A673 (cell line): ENCODE data around the gene CASQ1. TPM values are rescaled to one million over a fixed set of nuclear protein-coding genes. Genes with fewer than 3 reads are reported as not detected.

Experiments
- BruUV-seq: library from RNA; stranded (reverse); fragments of 400-500 nt; replicated peaks from 2 replicates; lab custom pipeline; 2021; lab: Mats Ljungman, UMichigan
- CTCF ChIA-PET: fragments of 300-600 bp; sonication (Branson Sonifier 250); formaldehyde crosslinking; loops from one replicate; lab custom pipeline; 2022; ENCODE audit warnings: antibody characterized with exemption; lab: Charles Lee
- POLR2A ChIA-PET: fragments of 300-600 bp; sonication (Branson Sonifier 250); formaldehyde crosslinking; loops from one replicate; lab custom pipeline; 2022; ENCODE audit warnings: antibody characterized with exemption; ENCODE audit not compliant: low non-redundant PET; lab: Charles Lee
- DNase-seq: peaks from one replicate; pipeline ENCODE4 v3.0.0-alpha.2; 2015; ENCODE audit warnings: low spot score
- H3K27ac ChIP-seq: fragments of 200-600 bp; sonication (generic); 2 replicates; pipeline ENCODE4 v1.5.1; 2016; ENCODE audit warnings: mixed run types, low read depth, mild to moderate bottlenecking, mixed read lengths, antibody characterized with exemption, low read length; ENCODE audit not compliant: poor library complexity, severe bottlenecking
- H3K27me3 ChIP-seq: fragments of 200-600 bp; sonication (generic); replicated peaks from 2 replicates; pipeline ENCODE4 v1.6.1; 2017; ENCODE audit warnings: mixed run types, low read depth, mild to moderate bottlenecking, mixed read lengths, antibody characterized with exemption, low read length; ENCODE audit not compliant: insufficient read depth, poor library complexity
- H3K36me3 ChIP-seq: fragments of 200-600 bp; sonication (generic); 2 replicates; pipeline ENCODE4 v1.6.1; 2016; ENCODE audit warnings: mixed run types, mild to moderate bottlenecking, mixed read lengths, antibody characterized with exemption, low read length; ENCODE audit not compliant: insufficient read depth, poor library complexity, severe bottlenecking
- H3K4me1 ChIP-seq: fragments of 200-600 bp; sonication (generic); 2 replicates; pipeline ENCODE4 v1.6.1; 2017; ENCODE audit warnings: mixed run types, mild to moderate bottlenecking, mixed read lengths, antibody characterized with exemption, low read length; ENCODE audit not compliant: insufficient read depth, poor library complexity, severe bottlenecking
- H3K4me3 ChIP-seq: fragments of 200-600 bp; sonication (generic); 2 replicates; pipeline ENCODE4 v1.5.1; 2016; ENCODE audit warnings: low read depth, mixed run types, mild to moderate bottlenecking, mixed read lengths, low read length; ENCODE audit not compliant: poor library complexity, severe bottlenecking
- H3K9me3 ChIP-seq: fragments of 200-600 bp; sonication (generic); 2 replicates; pipeline ENCODE4 v1.6.1; 2016; ENCODE audit warnings: mixed run types, low read depth, mild to moderate bottlenecking, mixed read lengths, antibody characterized with exemption, low read length; ENCODE audit not compliant: poor library complexity, severe bottlenecking
- EZH2 ChIP-seq: fragments of 200-600 bp; sonication (generic); IDR thresholded peaks from 2 replicates; pipeline ENCODE4 v1.6.1; 2017; ENCODE audit warnings: borderline replicate concordance, low read depth, mild to moderate bottlenecking, mixed read lengths, antibody characterized with exemption, low read length; ENCODE audit not compliant: poor library complexity, severe bottlenecking
- intact Hi-C: fragments of 100-400 bp; cut with micrococcal nuclease; formaldehyde crosslinking; loops from one replicate; pipeline ENCODE4 v1.10.0; 2022; ENCODE audit not compliant: unreplicated experiment
- total RNA-seq: library from RNA; stranded (reverse); gene quantifications from 2 replicates; pipeline ENCODE4 v1.2.3, GENCODE V29; 2021
- TF ChIP-seq, protein P1 (sequence below): fragments of 300-800, 200-600 bp; sonication (generic); conservative IDR thresholded peaks from 2 replicates; pipeline ENCODE4 v1.5.1; 2017; ENCODE audit warnings: low read depth, mild to moderate bottlenecking, antibody characterized with exemption, low read length, moderate library complexity, mixed read lengths

The CASQ1 gene
- total RNA-seq, 1 experiment from 2014 or later = not detected

DNA sequence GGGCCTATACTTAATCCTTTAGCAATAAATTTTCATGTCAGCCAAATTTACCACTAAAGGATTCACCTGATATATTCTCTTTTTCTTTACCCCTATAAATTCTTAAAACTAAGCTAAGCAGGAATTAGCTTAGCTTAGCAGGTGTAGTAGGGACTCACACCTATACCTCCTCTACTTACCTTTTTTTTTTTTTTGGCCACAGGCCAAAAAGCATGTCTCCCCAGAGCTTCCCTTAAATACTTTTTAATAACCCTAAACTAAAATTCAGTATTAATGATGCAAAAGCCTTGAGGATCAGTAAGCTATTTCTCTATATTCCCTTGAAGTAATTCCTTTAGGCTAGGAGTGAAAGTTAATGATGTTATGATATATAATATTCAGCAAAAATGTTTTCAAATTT, 38.1 kb downstream of the CASQ1 start:
- DNase-seq = no peak
- POLR2A ChIA-PET = no interaction called here
- TF ChIP-seq, protein P1, sequence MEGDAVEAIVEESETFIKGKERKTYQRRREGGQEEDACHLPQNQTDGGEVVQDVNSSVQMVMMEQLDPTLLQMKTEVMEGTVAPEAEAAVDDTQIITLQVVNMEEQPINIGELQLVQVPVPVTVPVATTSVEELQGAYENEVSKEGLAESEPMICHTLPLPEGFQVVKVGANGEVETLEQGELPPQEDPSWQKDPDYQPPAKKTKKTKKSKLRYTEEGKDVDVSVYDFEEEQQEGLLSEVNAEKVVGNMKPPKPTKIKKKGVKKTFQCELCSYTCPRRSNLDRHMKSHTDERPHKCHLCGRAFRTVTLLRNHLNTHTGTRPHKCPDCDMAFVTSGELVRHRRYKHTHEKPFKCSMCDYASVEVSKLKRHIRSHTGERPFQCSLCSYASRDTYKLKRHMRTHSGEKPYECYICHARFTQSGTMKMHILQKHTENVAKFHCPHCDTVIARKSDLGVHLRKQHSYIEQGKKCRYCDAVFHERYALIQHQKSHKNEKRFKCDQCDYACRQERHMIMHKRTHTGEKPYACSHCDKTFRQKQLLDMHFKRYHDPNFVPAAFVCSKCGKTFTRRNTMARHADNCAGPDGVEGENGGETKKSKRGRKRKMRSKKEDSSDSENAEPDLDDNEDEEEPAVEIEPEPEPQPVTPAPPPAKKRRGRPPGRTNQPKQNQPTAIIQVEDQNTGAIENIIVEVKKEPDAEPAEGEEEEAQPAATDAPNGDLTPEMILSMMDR = no peak
- no peak for TF ChIP-seq EZH2
- Histone ChIP-seq H3K36me3 (peaks cover 83% of the 10 kb centered on the region), H3K4me1 (no peaks in the 10 kb centered on the region), H3K9me3 (no peaks in the 10 kb centered on the region), H3K4me3 (no peak overlapping the region), H3K27me3 (no peaks in the 10 kb centered on the region), H3K27ac (no peak overlapping the region)
- CTCF ChIA-PET = no interaction called here
- intact Hi-C loops = no loop called here
- no TSS peak for BruUV-seq

DNA sequence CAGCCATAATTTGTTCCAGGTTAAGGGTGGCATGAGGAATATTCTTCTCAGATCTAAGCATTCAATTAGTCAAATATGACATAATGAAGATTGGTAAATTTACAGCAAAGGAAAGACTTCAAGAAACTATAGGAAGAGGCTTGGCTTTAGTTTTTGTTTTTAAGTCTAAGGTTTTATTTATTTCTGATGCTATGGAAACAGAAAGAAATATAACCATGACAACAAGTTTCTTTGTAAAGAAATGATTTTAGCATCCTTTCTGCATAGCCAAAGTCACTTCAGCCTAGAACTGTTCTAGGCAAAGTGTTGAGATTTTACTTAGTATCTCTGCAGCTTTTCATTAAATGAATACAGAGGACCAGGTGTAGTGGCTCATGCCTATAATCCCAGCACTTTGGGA, 42.5 kb downstream of the CASQ1 start:
- peaks cover 81% of the 10 kb centered on the region for H3K36me3 ChIP-seq
- no peaks in the 10 kb centered on the region for H3K27me3 ChIP-seq
- TF ChIP-seq EZH2 = no peak
- TF ChIP-seq, protein P1 = no peak
- H3K4me3 ChIP-seq = no peak overlapping the region
- ChIA-PET POLR2A (no interaction called here), CTCF (no interaction called here)
- no peak overlapping the region for H3K27ac ChIP-seq
- H3K9me3 ChIP-seq = no peaks in the 10 kb centered on the region
- DNase-seq = no peak
- no peaks in the 10 kb centered on the region for H3K4me1 ChIP-seq
- intact Hi-C loops = no loop called here
- no TSS peak for BruUV-seq

DNA sequence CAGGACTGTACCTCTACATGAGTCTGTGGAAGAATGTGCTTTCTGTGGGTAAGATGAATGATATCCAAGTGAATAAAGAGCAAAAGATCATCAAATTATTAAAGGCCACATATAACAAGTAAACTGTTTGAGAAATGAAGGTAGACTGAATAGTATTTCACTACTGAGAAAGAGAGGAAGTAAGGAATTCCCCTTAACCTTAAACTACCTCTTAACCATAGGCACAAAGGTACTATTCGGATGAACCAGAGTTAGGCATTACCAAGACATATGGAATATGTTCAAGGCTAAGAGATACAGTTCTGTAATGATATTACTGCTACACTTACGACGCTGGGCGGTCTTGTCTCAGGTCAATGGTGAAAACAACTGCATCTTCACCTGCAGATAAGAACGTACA, 46.4 kb downstream of the CASQ1 start:
- intact Hi-C loops = no loop called here

More for the DNA sequence above, 46.4 kb downstream of the CASQ1 start:
- ChIA-PET CTCF (no interaction called here), POLR2A (no interaction called here)
- Histone ChIP-seq H3K27me3 (no peaks in the 10 kb centered on the region), H3K27ac (no peak overlapping the region), H3K4me1 (no peaks in the 10 kb centered on the region), H3K9me3 (no peaks in the 10 kb centered on the region), H3K4me3 (no peak overlapping the region), H3K36me3 (peaks cover 78% of the 10 kb centered on the region)
- TF ChIP-seq, protein P1 = no peak
- TF ChIP-seq EZH2 = no peak
- no TSS peak for BruUV-seq
- no peak for DNase-seq
